Activated effector memory CD4-positive, alpha-beta T cell treated with Interleukin-2 at 50 U/mL for 16 hours (primary cell): ENCODE data around the gene ZNF350.
"Not testable (repeated sequence)": the region's sequence is repeated elsewhere in the genome, so short reads cannot be mapped to it uniquely, and the experiment has no call there.

Experiments used
- DNase-seq: peaks from one replicate; pipeline ENCODE4 v3.0.0-alpha.2; 2020

Gene ZNF350

GRCh38 chr19:51986309-51987291 is at the start of gene ZNF350:
Gene ZNF350, minus strand, starts transcription at chr19:51986840. Its CDS starts 12,480 bp downstream, at chr19:51974360.
- peak; percentile 80 for DNase-seq

GRCh38 chr19:52034051-52034728 is 47.5 kb upstream of the ZNF350 start:
- no peak for DNase-seq

DNA sequence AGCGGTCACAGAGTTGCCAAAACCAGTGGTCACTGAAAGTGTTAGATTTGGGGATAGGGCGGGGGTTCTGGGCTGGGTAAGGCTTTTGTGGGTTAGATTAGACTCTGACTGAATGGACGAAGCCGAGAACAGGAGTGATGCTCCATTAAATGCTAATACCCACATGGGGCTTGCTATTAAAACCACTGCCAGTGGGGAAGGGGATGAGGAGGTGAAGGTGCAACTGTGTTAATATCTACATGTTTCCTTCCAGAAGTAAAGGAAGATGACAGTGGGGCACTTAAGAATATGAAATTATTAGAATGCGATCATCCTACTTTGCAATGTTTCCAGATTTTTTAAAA is 42.1 kb upstream of the ZNF350 start:
- no peak for DNase-seq

- DNase-seq, result peak; percentile 75
Observed at GRCh38 chr19:52028027-52028779, 41.6 kb upstream of the ZNF350 start, which contains the start of gene ZNF614. Gene ZNF614, minus strand, starts transcription at chr19:52028379. Its CDS starts 2,634 bp downstream, at chr19:52025745.

DNA sequence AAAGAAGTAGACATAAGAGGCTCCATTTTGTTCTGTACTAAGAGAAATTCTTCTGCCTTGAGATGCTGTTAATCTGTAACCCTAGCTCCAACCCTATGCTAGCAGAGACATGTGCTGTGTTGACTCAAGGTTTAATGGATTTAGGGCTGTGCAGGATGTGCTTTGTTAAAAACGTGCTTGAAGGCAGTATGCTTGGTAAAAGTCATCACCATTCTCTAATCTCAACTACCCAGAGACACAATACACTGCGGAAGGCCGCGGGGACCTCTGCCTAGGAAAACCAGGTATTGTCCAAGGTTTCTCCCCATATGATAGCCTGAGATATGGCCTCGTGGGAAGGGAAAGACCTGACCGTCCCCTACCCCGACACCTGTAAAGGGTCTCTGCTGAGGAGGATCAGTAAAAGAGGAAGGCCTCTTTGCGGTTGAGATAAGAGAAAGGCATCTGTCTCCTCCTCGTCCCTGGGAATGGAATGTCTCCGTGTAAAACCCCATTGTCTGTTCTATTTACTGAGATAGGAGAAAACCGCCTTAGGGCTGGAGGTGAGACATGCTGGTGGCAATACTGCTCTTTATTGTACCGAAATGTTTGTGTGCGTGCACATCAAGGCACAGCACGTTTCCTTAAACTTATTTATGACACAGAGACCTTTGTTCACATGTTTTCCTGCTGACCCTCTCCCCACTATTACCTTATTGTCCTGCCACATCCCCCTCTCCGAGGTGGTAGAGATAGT is 39.8 kb upstream of the ZNF350 start:
- DNase-seq, result not testable (repeated sequence)

GRCh38 chr19:52024478-52024877 is 37.8 kb upstream of the ZNF350 start:
- not testable (repeated sequence) for DNase-seq

- DNase-seq, result no peak
Observed at GRCh38 chr19:52022193-52022592, 35.6 kb upstream of the ZNF350 start.

DNA sequence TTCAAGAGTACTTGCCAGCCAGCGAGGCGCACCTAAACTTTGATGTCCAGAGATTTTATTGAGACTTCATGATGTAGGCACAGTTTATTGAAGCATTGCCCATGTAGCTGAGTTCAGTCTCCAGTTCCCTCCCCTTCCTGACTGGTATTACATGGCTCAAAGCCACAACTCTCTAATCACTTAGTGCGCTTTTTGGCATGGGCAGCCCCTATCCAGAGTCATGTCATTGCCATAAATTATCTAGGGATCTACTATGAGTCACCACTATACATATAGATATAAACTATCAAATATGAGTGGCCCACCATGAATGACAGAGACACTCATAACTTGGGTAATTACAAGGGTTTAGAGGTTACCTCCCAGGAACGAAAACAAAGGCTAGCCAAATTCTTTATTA is 33.9 kb upstream of the ZNF350 start:
- DNase-seq, result no peak

DNA sequence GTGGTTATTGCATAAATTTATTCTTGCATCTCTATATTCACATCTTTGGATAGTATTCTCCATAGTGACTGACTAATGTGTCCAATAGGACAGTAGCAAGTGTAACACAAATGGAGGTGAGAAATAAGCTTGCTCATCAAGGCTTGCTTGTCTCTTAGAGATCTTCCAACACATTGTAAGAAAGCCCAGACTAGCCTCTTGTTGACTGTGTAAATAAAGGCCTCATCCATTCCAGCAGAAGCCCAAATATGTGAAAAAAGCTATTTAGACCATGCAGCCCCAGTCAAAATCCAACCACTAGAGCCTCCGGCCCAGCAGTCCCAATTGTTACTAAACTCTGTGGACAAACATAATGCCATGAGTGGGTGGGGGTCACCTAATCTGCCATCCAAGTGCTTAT is 24.0 kb upstream of the ZNF350 start:
- no peak for DNase-seq

DNA sequence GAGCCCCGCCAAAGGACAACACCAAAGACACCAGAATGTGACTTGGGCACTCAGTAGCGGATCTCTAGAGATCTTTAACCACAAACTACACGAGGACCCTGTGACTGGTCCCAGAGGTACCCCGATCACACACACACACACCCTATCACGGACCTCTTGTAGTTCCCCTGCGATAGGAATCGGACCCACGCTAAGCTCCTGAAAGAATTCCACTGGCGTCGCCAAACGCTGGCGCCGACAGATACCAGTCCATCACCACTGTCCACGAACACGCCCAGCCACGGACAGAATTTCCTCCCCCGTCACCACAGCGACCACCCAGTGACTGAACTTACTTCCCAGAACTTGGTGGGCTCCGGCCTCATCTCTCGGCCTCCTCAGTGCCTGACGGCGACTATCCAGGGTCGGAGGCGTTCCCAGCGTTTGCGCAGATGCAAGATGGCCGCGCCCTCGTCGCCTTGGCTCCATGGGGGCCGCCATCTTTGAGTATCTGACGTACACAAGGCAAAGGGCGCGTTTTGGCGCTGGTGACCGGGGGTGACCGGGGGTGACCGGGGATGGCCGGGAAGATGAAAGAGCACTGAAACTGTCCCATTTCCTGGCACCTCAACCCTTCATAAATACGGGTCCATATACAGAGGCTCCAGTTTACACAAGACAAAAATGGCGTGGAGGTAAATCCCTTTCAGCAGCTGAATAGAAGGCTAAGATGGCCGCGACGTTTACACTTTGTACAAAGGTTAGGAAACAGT is 21.3 kb upstream of the ZNF350 start, which contains the start of gene ZNF615:
Gene ZNF615 (minus strand): TSS at position 406 of the 752 bp plus-strand sequence. CDS start 4,500 bp downstream, outside the sequence.
- peak; percentile 79 for DNase-seq

- DNase-seq, result no peak
Observed at GRCh38 chr19:52007451-52007805, 20.8 kb upstream of the ZNF350 start.

GRCh38 chr19:51994048-51994644 is 7.5 kb upstream of the ZNF350 start:
- DNase-seq, result no peak

DNA sequence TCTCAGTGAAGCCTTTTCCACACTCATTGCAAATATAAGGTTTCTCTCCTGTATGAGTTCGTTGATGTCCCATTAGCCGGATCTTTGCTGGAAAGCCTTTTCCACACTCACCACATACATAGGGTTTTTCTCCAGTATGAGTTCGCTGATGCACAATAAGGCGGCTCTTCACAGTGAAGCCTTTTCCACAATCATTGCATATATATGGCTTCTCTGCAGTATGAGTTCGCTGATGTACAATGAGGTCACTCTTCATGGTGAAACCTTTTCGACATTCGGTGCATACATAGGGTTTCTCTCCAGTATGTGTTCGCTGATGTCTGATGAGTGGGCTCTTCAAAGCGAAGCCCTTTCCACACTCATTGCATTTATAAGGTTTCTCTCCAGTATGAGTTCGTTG is 6.8 kb upstream of the ZNF350 start:
- no peak for DNase-seq

- no peak for DNase-seq
Observed at GRCh38 chr19:51983361-51983760, 3.3 kb downstream of the ZNF350 start.

- DNase-seq, result not testable (repeated sequence)
Observed at GRCh38 chr19:51980926-51981325, 5.7 kb downstream of the ZNF350 start.

GRCh38 chr19:51980116-51980736 is 6.4 kb downstream of the ZNF350 start:
- DNase-seq, result no peak

DNA sequence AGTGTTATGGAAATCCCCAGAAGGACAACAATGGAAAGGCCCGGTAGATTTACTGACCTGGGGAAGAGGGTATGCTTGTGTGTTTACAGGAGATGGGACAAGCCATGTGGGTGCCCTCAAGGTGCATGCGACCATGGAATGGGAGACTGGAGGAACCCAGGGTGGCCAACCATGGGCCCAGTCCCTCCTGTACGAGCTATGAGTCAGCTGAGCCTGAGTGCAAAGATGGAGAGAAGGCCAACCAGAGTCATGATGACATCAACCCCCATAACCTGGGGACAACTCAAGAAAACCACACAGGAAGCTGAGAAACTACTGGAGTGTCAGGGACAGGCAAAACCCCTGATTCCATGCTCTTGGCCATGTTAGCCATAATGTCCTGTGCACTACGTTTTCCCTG is 7.8 kb downstream of the ZNF350 start:
- DNase-seq, result no peak

- no peak for DNase-seq
Observed at GRCh38 chr19:51977346-51977745, 9.3 kb downstream of the ZNF350 start.

DNA sequence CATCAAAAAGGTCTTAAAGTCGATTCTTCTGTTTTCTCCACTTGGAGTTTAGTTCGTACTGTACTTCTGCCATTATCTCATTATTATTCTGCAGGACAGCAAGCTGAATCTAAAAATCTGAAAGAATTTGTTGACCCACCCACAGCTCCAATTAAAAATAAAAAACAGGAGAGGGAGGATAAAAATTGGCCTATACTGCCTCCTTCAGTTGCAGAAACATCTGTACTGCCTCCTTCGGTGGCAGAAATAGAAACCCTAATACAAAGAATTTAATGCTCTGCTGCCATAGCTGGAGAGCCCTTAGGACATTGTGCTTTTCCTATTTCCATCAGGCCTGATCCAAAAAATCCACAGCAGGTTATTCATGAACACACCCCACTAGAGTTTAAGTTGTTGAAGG is 9.8 kb downstream of the ZNF350 start:
- no peak for DNase-seq

GRCh38 chr19:51975787-51976186 is 10.9 kb downstream of the ZNF350 start:
- not testable (repeated sequence) for DNase-seq

DNA sequence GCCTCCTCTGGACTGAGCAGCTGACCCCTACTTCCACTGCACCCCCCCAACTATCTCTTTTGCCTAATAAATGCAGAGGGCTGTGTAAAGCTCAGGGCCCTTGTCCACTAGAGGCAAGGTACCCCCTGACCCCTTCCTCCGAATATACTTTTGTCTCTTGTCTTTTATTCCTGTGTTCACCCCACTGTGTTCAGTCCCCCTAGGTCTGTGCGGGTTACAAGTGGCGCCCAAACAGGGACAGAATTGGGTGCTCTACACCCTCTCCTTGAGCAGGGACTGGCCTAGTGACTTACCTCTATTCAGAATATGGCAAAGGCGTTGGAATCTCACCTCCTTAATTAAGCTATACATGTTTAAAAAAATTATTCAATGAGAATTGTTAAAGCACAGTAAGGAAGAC is 15.0 kb downstream of the ZNF350 start:
- DNase-seq, result no peak
